Measurements from ENCODE around the gene ATG2A. TPM values are rescaled to one million over a fixed set of nuclear protein-coding genes. Genes with fewer than 3 reads are reported as not detected.

The ATG2A gene
- total and polyA plus RNA-seq, 8 donors = 14.2 to 23.5 (median 19.5) TPM

- H3K27me3 ChIP-seq = no peaks in the 10 kb centered on the region
- peak overlapping the region; percentile 72 to 92 for H3K27ac ChIP-seq
- DNase-seq = peak in 2 of 4 donors; percentile 88 to 95
- peak overlapping the region in 1 of 2 donors; percentile 14 for H3K4me3 ChIP-seq
- intact Hi-C loops (cut with DNase I) = no loop called here
- no peaks in the 10 kb centered on the region for H3K9me3 ChIP-seq
- TF ChIP-seq CTCF (IDR thresholded peaks at IDR 0.05) = no peak
- H3K36me3 ChIP-seq = peaks cover 0 to 78% of the 10 kb centered on the region in 2 donors
- peak; percentile 89 for ATAC-seq
- H3K4me1 ChIP-seq = peaks cover 47 to 100% of the 10 kb centered on the region in 2 donors
These were observed 62.2 kb downstream of the ATG2A start for GRCh38 chr11:64854534-64855502.

- no peaks in the 10 kb centered on the region for H3K27me3 ChIP-seq
- intact Hi-C loops (cut with DNase I) = no loop called here
- peak overlapping the region; percentile 72 to 92 for H3K27ac ChIP-seq
- no peak overlapping the region for H3K4me3 ChIP-seq
- H3K9me3 ChIP-seq = no peaks in the 10 kb centered on the region
- no peak for ATAC-seq
- DNase-seq = peak in 1 of 4 donors; percentile 74
- H3K36me3 ChIP-seq = peaks cover 0 to 71% of the 10 kb centered on the region in 2 donors
- peaks cover 49 to 100% of the 10 kb centered on the region in 2 donors for H3K4me1 ChIP-seq
- no peak for TF ChIP-seq CTCF (IDR thresholded peaks at IDR 0.05)
These were observed 62.9 kb downstream of the ATG2A start for GRCh38 chr11:64854157-64854533.

- ATAC-seq = no peak
- Histone ChIP-seq H3K4me1 (peaks cover 45 to 100% of the 10 kb centered on the region in 2 donors), H3K36me3 (peaks cover 0 to 67% of the 10 kb centered on the region in 2 donors)
These were observed 63.3 kb downstream of the ATG2A start for GRCh38 chr11:64853709-64854108.

GRCh38 chr11:64852804-64853509 lies 64.1 kb downstream of the ATG2A start:
- ATAC-seq (no peak), DNase-seq (peak in 1 of 4 donors; percentile 86)
- intact Hi-C loops (cut with DNase I) = no loop called here
- no peaks in the 10 kb centered on the region for H3K9me3 ChIP-seq
- H3K27ac ChIP-seq = peak overlapping the region in 1 of 2 donors; percentile 92
- no peaks in the 10 kb centered on the region for H3K27me3 ChIP-seq
- H3K36me3 ChIP-seq = peaks cover 0 to 59% of the 10 kb centered on the region in 2 donors
- H3K4me3 ChIP-seq = no peak overlapping the region
- no peak for TF ChIP-seq CTCF (IDR thresholded peaks at IDR 0.05)
- H3K4me1 ChIP-seq = peaks cover 46 to 100% of the 10 kb centered on the region in 2 donors

More at GRCh38 chr11:64853709-64854108, 63.3 kb downstream of the ATG2A start:
- Histone ChIP-seq H3K27me3 (no peaks in the 10 kb centered on the region), H3K27ac (peak overlapping the region in 1 of 2 donors; percentile 92), H3K9me3 (no peaks in the 10 kb centered on the region), H3K4me3 (no peak overlapping the region)
- intact Hi-C loops (cut with DNase I) = no loop called here
- TF ChIP-seq CTCF (IDR thresholded peaks at IDR 0.05) = no peak
- peak in 1 of 4 donors; percentile 84 for DNase-seq

All from left lung (tissue), 10 donors.